ENCODE results near the gene ZBP1. TPM values are rescaled to one million over a fixed set of nuclear protein-coding genes. Genes with fewer than 3 reads are reported as not detected.

The ZBP1 gene
- total and polyA plus RNA-seq, 8 donors = 0.11 to 5.3 (median 0.39) TPM; not detected in 2

GRCh38 chr20:57652606-57653545 lies 32.6 kb upstream of the ZBP1 start:
- no peak overlapping the region for H3K27ac ChIP-seq
- no peak overlapping the region for H3K4me3 ChIP-seq
- DNase-seq (peak in 2 of 4 donors; percentile 22 to 65), ATAC-seq (no peak)
- intact Hi-C loops (cut with DNase I) = loop anchor here in 1 of 2 donors (10.0 kb wide), 1 partner anchor 432 kb away; no protein-coding TSS in a partner anchor
- no peak for TF ChIP-seq CTCF (IDR thresholded peaks at IDR 0.05)
- H3K9me3 ChIP-seq = no peaks in the 10 kb centered on the region
- no peaks in the 10 kb centered on the region for H3K27me3 ChIP-seq
- H3K36me3 ChIP-seq = peaks cover 0 to 43% of the 10 kb centered on the region in 2 donors
- H3K4me1 ChIP-seq = no peaks in the 10 kb centered on the region

- no peak for TF ChIP-seq CTCF (IDR thresholded peaks at IDR 0.05)
- Histone ChIP-seq H3K9me3 (no peaks in the 10 kb centered on the region), H3K27me3 (no peaks in the 10 kb centered on the region), H3K36me3 (peaks cover 0 to 36% of the 10 kb centered on the region in 2 donors), H3K27ac (no peak overlapping the region), H3K4me3 (no peak overlapping the region), H3K4me1 (no peaks in the 10 kb centered on the region)
- ATAC-seq (no peak), DNase-seq (peak in 2 of 4 donors; percentile 31 to 78)
- intact Hi-C loops (cut with DNase I) = loop anchor here in 1 of 2 donors (10.0 kb wide), 1 partner anchor 433 kb away; no protein-coding TSS in a partner anchor
Observed at GRCh38 chr20:57651881-57652605, 31.8 kb upstream of the ZBP1 start.

- no peaks in the 10 kb centered on the region for H3K27me3 ChIP-seq
- no peak for ATAC-seq
- H3K4me1 ChIP-seq = no peaks in the 10 kb centered on the region
- H3K36me3 ChIP-seq = peaks cover 0 to 30% of the 10 kb centered on the region in 2 donors
- intact Hi-C loops (cut with DNase I) = loop anchor here in 1 of 2 donors (10.0 kb wide), 1 partner anchor 434 kb away; no protein-coding TSS in a partner anchor
- no peak overlapping the region for H3K4me3 ChIP-seq
- DNase-seq = peak in 2 of 4 donors; percentile 24 to 65
- TF ChIP-seq CTCF (IDR thresholded peaks at IDR 0.05) = no peak
- no peak overlapping the region for H3K27ac ChIP-seq
- no peaks in the 10 kb centered on the region for H3K9me3 ChIP-seq
Observed at GRCh38 chr20:57650756-57651483, 30.7 kb upstream of the ZBP1 start.

GRCh38 chr20:57650266-57650665 lies 30.0 kb upstream of the ZBP1 start:
- no peak overlapping the region for H3K27ac ChIP-seq
- H3K9me3 ChIP-seq = no peaks in the 10 kb centered on the region
- H3K27me3 ChIP-seq = no peaks in the 10 kb centered on the region
- H3K4me3 ChIP-seq = no peak overlapping the region
- H3K36me3 ChIP-seq = peaks cover 0 to 30% of the 10 kb centered on the region in 2 donors
- no peak for DNase-seq
- no peak for ATAC-seq
- intact Hi-C loops (cut with DNase I) = loop anchor here in 1 of 2 donors (10.0 kb wide), 1 partner anchor 435 kb away; no protein-coding TSS in a partner anchor
- TF ChIP-seq CTCF (IDR thresholded peaks at IDR 0.05) = no peak
- no peaks in the 10 kb centered on the region for H3K4me1 ChIP-seq
